Left lobe of liver (tissue), 2 donors: Measurements from ENCODE around the gene USP6NL. TPM values are rescaled to one million over a fixed set of nuclear protein-coding genes. Genes with fewer than 3 reads are reported as not detected.

ENCODE experiments used
- ATAC-seq: fragments of 200-7000 bp; cut with Tn5 transposase; one replicate; pipeline ENCODE4 v1.9.1; 2020; ENCODE audit warnings: mild to moderate bottlenecking, moderate library complexity
- DNase-seq: peaks from one replicate; pipeline ENCODE4 v3.0.0-alpha.2; 2020; ENCODE audit warnings: low spot score
- total RNA-seq: library from RNA; stranded (reverse); gene quantifications from one replicate; pipeline ENCODE4 v1.2.1, GENCODE V29; 2021
- donor health status: DM: no; HTN: no; CAD: no; lungs with moderate emphysema.
- donor health status: DM: no; HTN: yes; CAD: no.

Gene USP6NL
- total RNA-seq, 1 donor from 2014 or later = 9.0 TPM

DNA sequence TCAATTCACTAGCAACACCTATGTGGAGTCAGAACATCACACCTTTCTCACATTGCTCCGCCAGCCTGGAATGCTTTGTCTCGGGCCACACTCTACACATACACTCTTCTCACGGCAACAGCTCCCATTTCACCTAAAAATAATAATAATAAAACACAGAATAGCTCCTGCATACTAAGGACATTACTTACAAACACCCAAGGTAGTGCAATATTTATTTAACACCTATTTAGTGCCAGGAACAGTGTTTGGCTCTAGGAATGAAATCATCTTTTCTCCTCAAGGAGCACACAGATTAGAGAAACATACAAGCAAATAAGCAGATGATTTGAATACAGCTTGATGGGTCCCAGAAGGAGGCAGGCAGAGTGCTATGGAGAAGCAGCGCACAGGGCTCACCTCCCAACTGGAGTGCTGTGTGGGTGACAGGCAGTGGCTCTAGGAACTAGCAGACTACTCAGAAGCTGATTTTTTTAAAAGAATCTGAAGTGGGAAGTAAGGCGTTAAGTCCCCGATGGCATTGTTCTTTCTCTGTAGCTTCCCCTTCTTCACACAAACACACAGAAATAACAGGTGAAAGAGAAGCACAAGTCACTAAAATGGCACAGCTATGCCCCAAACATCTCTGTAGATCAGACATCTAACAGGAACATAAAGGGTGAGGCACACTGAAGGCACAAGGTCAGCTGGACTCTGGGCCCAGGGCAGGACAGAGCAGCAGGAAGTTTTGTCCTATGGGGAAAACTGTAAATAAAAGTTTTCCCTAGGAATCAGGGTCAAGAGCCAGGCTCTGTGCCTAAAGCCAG lies 16.7 kb downstream of the USP6NL start:
- ATAC-seq (peak; percentile 72), DNase-seq (no peak)

DNA sequence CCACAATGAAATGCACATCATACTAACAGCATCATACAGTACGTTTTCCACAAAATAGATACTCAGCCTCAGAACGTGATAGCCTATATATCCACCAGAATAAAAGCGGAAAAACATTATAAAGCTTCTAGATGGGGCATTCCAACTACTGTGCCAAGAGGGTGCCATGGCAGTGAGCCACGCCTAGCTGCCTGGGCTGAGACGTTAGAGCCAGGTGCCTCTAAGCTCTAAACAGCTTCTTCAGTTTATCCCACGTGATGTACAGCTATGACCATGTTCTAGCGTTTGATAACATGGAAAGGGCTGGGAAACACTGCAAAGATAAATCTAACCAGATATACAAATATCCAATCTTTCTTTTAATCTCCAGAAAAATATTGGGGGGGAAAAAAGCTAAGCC lies 17.8 kb downstream of the USP6NL start:
- ATAC-seq (no peak), DNase-seq (no peak)

DNA sequence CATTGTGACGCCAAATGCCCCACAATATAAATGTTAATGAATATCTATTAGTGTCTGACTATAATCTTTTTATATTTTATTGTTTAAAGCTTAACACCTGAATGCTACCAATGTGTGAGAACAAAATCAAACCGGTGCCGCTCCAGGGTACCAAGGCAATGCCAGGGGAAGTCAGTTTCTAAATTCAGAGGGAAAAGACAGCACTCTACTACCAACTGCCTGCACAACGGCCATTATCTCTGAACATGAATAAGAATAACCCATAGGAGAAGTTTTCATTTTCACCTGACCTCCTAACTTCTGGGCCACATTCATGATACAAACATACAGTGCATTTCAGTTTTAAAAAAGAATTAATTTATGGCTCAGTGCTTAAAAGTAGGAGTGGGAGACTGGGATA lies 21.7 kb downstream of the USP6NL start:
- ATAC-seq (no peak), DNase-seq (no peak)

DNA sequence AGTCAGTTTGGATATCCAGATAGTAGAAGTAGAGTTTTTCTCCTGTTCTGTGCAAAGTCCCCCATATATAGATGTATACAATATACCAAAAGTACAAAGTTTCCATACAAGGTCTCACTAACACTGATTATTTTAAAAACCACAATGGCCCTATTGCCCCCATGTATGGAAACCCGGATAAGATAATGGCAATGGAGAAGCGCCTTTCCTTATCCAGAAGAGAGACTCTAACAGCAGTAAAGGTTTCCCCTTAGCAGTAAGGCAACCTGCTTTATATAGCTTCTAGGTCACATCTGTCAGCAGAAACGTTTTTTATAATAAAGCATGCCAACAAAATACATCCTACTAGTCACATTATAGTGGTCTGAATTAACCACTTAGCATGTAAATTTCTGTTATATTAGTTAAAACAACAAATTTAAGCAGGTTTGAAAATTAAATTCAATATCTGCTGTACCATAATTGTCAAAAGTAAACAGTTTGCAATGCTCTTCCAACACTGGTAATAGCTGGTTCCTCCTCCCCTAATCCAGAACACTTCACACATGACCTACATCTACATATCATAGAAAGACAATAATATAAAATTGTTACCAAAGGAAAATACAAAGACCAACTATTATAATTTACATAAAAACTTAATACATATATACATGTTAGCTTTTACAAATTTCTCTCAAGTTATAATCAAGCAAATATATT lies 22.4 kb downstream of the USP6NL start:
- no peak for ATAC-seq
- DNase-seq = no peak

- ATAC-seq (no peak), DNase-seq (no peak)
Observed at GRCh38 chr10:11587722-11588259, 23.7 kb downstream of the USP6NL start.

DNA sequence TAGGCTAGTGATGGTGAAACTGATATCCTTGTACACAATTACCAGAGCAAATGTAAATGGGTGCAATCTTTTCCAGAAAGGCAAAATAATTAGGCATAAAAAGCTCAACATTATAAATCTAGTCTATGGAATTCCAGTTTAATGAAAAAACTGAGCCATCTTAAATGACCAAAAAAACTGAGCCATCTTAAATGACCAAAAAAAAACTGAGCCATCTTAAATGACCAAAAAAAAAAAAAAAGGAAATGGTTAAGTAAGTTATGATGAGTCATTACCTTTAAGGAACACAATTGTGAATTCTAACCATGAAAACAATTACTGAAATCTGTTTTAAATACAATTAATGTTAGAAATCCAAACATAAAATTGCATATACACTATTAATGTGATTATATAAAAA lies 25.3 kb downstream of the USP6NL start:
- ATAC-seq (no peak), DNase-seq (no peak)

GRCh38 chr10:11581213-11581612 lies 30.2 kb downstream of the USP6NL start:
- ATAC-seq = no peak

GRCh38 chr10:11579885-11580284 lies 31.6 kb downstream of the USP6NL start:
- DNase-seq (no peak), ATAC-seq (no peak)

More at GRCh38 chr10:11581213-11581612, 30.2 kb downstream of the USP6NL start:
- no peak for DNase-seq

GRCh38 chr10:11578802-11579255 lies 32.6 kb downstream of the USP6NL start:
- ATAC-seq (peak; percentile 28), DNase-seq (no peak)

GRCh38 chr10:11576092-11576809 lies 35.2 kb downstream of the USP6NL start:
- no peak for ATAC-seq
- no peak for DNase-seq

GRCh38 chr10:11573497-11573896 lies 38.0 kb downstream of the USP6NL start:
- DNase-seq (no peak), ATAC-seq (no peak)

GRCh38 chr10:11570751-11571150 lies 40.7 kb downstream of the USP6NL start:
- DNase-seq (no peak), ATAC-seq (peak; percentile 59)

- ATAC-seq (peak; percentile 36), DNase-seq (no peak)
Observed at GRCh38 chr10:11569471-11569870, 42.0 kb downstream of the USP6NL start.

GRCh38 chr10:11568578-11568977 lies 42.9 kb downstream of the USP6NL start:
- ATAC-seq (no peak), DNase-seq (no peak)

GRCh38 chr10:11564741-11565140 lies 46.7 kb downstream of the USP6NL start:
- ATAC-seq = no peak

DNA sequence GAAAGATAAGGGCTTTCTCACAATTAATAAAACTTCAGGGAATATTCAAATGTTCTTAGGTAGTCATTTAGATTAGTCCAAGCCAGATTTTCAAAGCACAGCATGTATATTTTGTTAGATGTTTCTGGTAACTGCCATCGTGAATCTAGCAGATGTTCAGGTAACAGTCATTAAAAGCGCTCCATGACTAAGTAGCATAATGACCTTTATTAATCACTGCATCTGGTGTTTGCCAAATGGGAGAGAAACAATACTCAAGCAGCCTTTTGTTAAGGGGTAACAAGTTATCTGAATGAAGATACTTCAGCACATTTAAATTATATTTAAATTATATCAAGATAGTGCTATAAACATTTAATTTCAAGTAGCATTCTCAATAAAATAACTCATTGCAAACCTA lies 47.5 kb downstream of the USP6NL start:
- DNase-seq (no peak), ATAC-seq (no peak)

More at GRCh38 chr10:11564741-11565140, 46.7 kb downstream of the USP6NL start:
- no peak for DNase-seq

DNA sequence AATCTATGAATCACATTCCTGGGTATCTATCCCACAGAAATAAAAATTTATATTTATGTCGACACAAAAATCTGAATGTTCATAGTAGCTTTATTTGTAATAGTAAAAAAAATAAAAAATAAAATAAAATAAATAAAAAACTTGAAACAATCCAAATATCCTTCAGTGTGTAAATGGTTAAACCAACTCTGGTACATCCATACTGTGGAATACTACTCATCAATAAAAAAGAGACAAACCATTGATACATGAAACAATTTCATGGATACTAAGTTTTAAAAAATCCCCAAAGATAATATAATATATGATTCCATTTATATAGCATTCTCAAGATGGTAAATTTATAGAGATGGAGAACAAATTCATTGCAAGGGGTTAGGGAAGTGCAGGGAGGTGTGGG lies 48.6 kb downstream of the USP6NL start:
- ATAC-seq (no peak), DNase-seq (no peak)

GRCh38 chr10:11560076-11560709 lies 51.3 kb downstream of the USP6NL start:
- DNase-seq (no peak), ATAC-seq (peak; percentile 82)

- ATAC-seq (no peak), DNase-seq (no peak)
Observed at GRCh38 chr10:11557967-11558366, 53.5 kb downstream of the USP6NL start.

- no peak for DNase-seq
- ATAC-seq = no peak
Observed at GRCh38 chr10:11557513-11557912, 53.9 kb downstream of the USP6NL start.

DNA sequence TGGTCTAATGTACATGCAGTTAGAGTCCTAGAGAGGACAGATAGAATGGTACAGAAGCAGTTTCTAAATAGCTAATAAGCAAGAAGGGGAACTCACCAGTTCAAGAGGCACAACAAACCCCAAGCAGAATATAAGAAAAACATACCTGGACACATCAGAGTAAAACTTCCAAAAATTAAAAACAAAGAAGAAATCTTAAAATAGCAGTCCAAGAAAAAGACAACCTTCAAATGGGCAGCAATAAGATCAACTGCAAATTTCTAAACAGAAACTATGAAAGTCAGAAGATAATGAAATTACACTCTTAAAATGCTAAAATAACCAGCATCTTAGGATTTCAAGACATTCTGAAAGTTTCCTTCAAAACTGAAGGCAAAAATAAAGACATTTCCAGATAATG lies 55.9 kb downstream of the USP6NL start:
- DNase-seq = no peak
- no peak for ATAC-seq
